Endodermal cell (in vitro differentiated cells): ENCODE data around the gene HAUS8. TPM values are rescaled to one million over a fixed set of nuclear protein-coding genes. Genes with fewer than 3 reads are reported as not detected.

Source experiments
- DNase-seq: peaks from one replicate; pipeline ENCODE4 v3.0.0-alpha.2; 2017
- H3K27ac ChIP-seq: 2 replicates; pipeline ENCODE4 v1.5.1; 2013; ENCODE audit warnings: mild to moderate bottlenecking, low read depth, low read length, moderate library complexity
- H3K27me3 ChIP-seq: 2 replicates; pipeline ENCODE4 v1.6.1; 2013; ENCODE audit warnings: mild to moderate bottlenecking, low read length, moderate library complexity; ENCODE audit not compliant: insufficient read depth, control insufficient read depth, poor library complexity, severe bottlenecking
- H3K36me3 ChIP-seq: 2 replicates; pipeline ENCODE4 v1.7.0; 2013; ENCODE audit warnings: mild to moderate bottlenecking, low read length, moderate library complexity; ENCODE audit not compliant: control insufficient read depth, insufficient read depth
- H3K4me1 ChIP-seq: one replicate; pipeline ENCODE4 v1.7.0; 2013; ENCODE audit warnings: low read length; ENCODE audit not compliant: control insufficient read depth, insufficient read depth
- H3K4me3 ChIP-seq: 2 replicates; pipeline ENCODE4 v1.5.1; 2013; ENCODE audit warnings: mild to moderate bottlenecking, low read length, moderate library complexity
- H3K9ac ChIP-seq: 2 replicates; pipeline ENCODE4 v1.6.1; 2013; ENCODE audit warnings: mild to moderate bottlenecking, low read length, moderate library complexity; ENCODE audit not compliant: poor library complexity, severe bottlenecking; ENCODE audit errors: extremely low read depth
- H3K9me3 ChIP-seq: 2 replicates; pipeline ENCODE4 v1.6.1; 2013; ENCODE audit warnings: mild to moderate bottlenecking, low read length, moderate library complexity; ENCODE audit not compliant: control insufficient read depth
- H3K27ac Mint-ChIP-seq: 2 replicates; pipeline ENCODE4 v1.8.0; 2020; ENCODE audit warnings: mixed read lengths
- H3K27me3 Mint-ChIP-seq: 2 replicates; pipeline ENCODE4 v1.8.0; 2021; ENCODE audit warnings: mild to moderate bottlenecking, mixed read lengths; ENCODE audit not compliant: insufficient read depth
- H3K36me3 Mint-ChIP-seq: 2 replicates; pipeline ENCODE4 v1.8.0; 2020; ENCODE audit warnings: low read depth, mixed read lengths
- H3K4me1 Mint-ChIP-seq: 2 replicates; pipeline ENCODE4 v1.8.0; 2020; ENCODE audit warnings: mixed read lengths
- H3K4me3 Mint-ChIP-seq: 2 replicates; pipeline ENCODE4 v1.8.0; 2020; ENCODE audit warnings: mild to moderate bottlenecking, moderate library complexity, mixed read lengths
- H3K9me3 Mint-ChIP-seq: 2 replicates; pipeline ENCODE4 v1.8.0; 2020; ENCODE audit warnings: mild to moderate bottlenecking, mixed read lengths
- CTCF ChIP-seq: fragments of 200-600 bp; sonication (generic); conservative IDR thresholded peaks from 2 replicates; pipeline ENCODE4 v1.5.0; 2021; ENCODE audit warnings: antibody characterized with exemption, mild to moderate bottlenecking
- WGBS, 2 experiments: methylation state at CpG; one replicate each; pipeline versions ENCODE4 v1.1.5 to v1.1.7; 2013; ENCODE audit warnings: missing lambda C conversion rate in 2 of 2, mixed read lengths in 1 of 2; ENCODE audit not compliant: insufficient coverage in 1 of 2, insufficient read length in 1 of 2; 5-methylcytosine and 5-hydroxymethylcytosine counted together
- total RNA-seq, 2 donors: library from RNA; stranded (reverse); fragmentation: NEBNext Ultra II Directional in 1 of 2; extraction: Animal tissue kit (Norgen Biotek cat#: 25700) in 1 of 2; gene quantifications; 2 replicates in 1 of 2; 3 replicates in 1 of 2; pipeline ENCODE4 v1.2.1, GENCODE V29; 2021

HAUS8 gene
- total RNA-seq, 2 donors from 2014 or later, result 19.4 to 19.9 TPM

DNA sequence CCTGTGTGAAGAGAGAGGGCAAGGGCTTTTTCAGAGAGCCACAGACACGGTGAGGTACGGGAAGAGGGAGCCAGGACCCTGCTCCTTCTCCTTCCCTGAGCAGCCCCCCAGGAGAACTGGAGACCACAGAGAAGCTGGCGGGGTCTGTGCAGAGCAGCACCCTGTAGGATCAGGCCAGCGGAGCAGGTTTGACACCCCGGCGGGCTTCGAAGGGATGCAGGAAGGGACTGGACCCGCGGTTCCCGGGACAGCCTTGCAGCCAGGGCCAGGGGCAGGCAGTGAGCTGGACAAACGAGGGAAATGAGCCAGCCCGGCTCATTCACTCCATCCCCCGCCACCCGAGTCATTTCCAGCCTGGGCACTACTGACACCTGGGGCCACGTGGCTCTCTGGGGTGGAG, 70.9 kb downstream of the HAUS8 start:
- no peak overlapping the region for H3K27ac ChIP-seq
- Mint-ChIP-seq H3K4me1 (no peaks in the 10 kb centered on the region), H3K36me3 (peaks cover 19% of the 10 kb centered on the region), H3K4me3 (no peak overlapping the region), H3K27ac (no peak overlapping the region), H3K27me3 (no peaks in the 10 kb centered on the region), H3K9me3 (no peaks in the 10 kb centered on the region)
- no peaks in the 10 kb centered on the region for H3K27me3 ChIP-seq
- no peaks in the 10 kb centered on the region for H3K4me1 ChIP-seq
- WGBS, 2 experiments, result 91 to 100% methylated on average over 6 to 15 of the region's 15 CpGs
- H3K4me3 ChIP-seq, result no peak overlapping the region
- H3K36me3 ChIP-seq, result no peaks in the 10 kb centered on the region
- no peak for TF ChIP-seq CTCF
- no peak overlapping the region for H3K9ac ChIP-seq
- no peaks in the 10 kb centered on the region for H3K9me3 ChIP-seq
- no peak for DNase-seq

DNA sequence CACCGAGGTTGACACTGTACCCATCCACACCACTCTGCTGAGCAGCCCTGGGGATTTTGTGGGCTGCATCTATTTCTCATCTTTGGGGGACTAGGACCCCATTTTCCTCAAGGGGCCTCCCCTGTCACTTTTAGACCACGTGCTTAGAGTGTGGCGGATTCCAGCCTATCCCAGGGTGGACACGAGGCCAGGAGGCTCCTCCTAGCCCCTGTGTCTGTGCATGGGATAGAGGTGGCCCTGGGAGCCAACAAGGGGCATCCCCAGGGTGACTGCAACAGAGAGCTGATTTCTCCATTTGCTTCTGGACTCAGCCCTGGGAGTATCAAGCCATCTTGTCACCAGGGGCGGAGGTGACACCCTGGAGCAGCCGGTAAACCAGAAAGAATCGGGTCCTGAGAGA, 72.8 kb downstream of the HAUS8 start:
- H3K36me3 ChIP-seq, result peaks cover 3% of the 10 kb centered on the region
- H3K9me3 Mint-ChIP-seq, result peaks cover 11% of the 10 kb centered on the region

GRCh38 chr19:17001603-17002183, 73.6 kb downstream of the HAUS8 start:
- H3K36me3 Mint-ChIP-seq, result peaks cover 30% of the 10 kb centered on the region
- Histone ChIP-seq H3K36me3 (peaks cover 3% of the 10 kb centered on the region), H3K4me1 (no peaks in the 10 kb centered on the region), H3K9me3 (peaks cover 7% of the 10 kb centered on the region), H3K27ac (no peak overlapping the region), H3K9ac (no peak overlapping the region), H3K27me3 (no peaks in the 10 kb centered on the region), H3K4me3 (no peak overlapping the region)
- DNase-seq, result peak; percentile 48
- no peak for TF ChIP-seq CTCF
- no peak overlapping the region for H3K4me3 Mint-ChIP-seq
- 71 to 76% methylated on average over 4 to 7 of the region's 7 CpGs for WGBS, 2 experiments
- H3K27ac Mint-ChIP-seq, result peak overlapping the region; percentile 61
- no peaks in the 10 kb centered on the region for H3K27me3 Mint-ChIP-seq
- H3K4me1 Mint-ChIP-seq, result no peaks in the 10 kb centered on the region
- H3K9me3 Mint-ChIP-seq, result peaks cover 11% of the 10 kb centered on the region

More for the DNA sequence above, 72.8 kb downstream of the HAUS8 start:
- H3K27me3 ChIP-seq, result no peaks in the 10 kb centered on the region
- WGBS, 2 experiments, result 71 to 75% methylated on average over 4 to 7 of the region's 7 CpGs
- H3K4me1 ChIP-seq, result no peaks in the 10 kb centered on the region
- Mint-ChIP-seq H3K4me3 (no peak overlapping the region), H3K27me3 (no peaks in the 10 kb centered on the region), H3K36me3 (peaks cover 26% of the 10 kb centered on the region), H3K27ac (no peak overlapping the region), H3K4me1 (no peaks in the 10 kb centered on the region)
- H3K9me3 ChIP-seq, result peaks cover 7% of the 10 kb centered on the region
- H3K9ac ChIP-seq, result no peak overlapping the region
- H3K4me3 ChIP-seq, result no peak overlapping the region
- no peak for DNase-seq
- no peak overlapping the region for H3K27ac ChIP-seq
- TF ChIP-seq CTCF, result no peak

Other genes with a start within 250 kb of the HAUS8 start
- 10 to 100 TPM; 68.0 to 78.4 TPM for gene SIN3B, start 246.1 kb downstream of the HAUS8 start, total RNA-seq
- not detected for gene F2RL3, start 186.5 kb downstream of the HAUS8 start, total RNA-seq
- 10 to 100 TPM; 19.7 to 22.9 TPM for gene CPAMD8, start 48.6 kb downstream of the HAUS8 start, total RNA-seq
- gene MYO9B, start 325 bp upstream of the HAUS8 start, total RNA-seq, result 10 to 100 TPM; 79.4 to 96.8 TPM
- 10 to 100 TPM; 17.4 to 18.4 TPM for gene USE1, start 139.9 kb upstream of the HAUS8 start, total RNA-seq
- 10 to 100 TPM; 23.1 to 29.1 TPM for gene OCEL1, start 150.8 kb upstream of the HAUS8 start, total RNA-seq
- gene NR2F6, start 170.5 kb upstream of the HAUS8 start, total RNA-seq, result 100 to 1,000 TPM; 103 to 107 TPM
- gene USHBP1, start 189.3 kb upstream of the HAUS8 start, total RNA-seq, result 1 to 10 TPM; 3.8 to 6.2 TPM
- gene BABAM1, start 192.0 kb upstream of the HAUS8 start, total RNA-seq, result 100 to 1,000 TPM; 136 to 151 TPM
- gene ANKLE1, start 206.4 kb upstream of the HAUS8 start, total RNA-seq, result 1 to 10 TPM; 4.6 to 9.9 TPM
- 10 to 100 TPM; 11.6 to 21.1 TPM for gene ABHD8, start 228.0 kb upstream of the HAUS8 start, total RNA-seq
- gene MRPL34, start 230.4 kb upstream of the HAUS8 start, total RNA-seq, result 10 to 100 TPM; 58.1 to 62.2 TPM
- gene DDA1, start 234.1 kb upstream of the HAUS8 start, total RNA-seq, result 10 to 100 TPM; 36.9 to 42.3 TPM